ENCODE results near the gene CEP55.

The CEP55 gene

DNA sequence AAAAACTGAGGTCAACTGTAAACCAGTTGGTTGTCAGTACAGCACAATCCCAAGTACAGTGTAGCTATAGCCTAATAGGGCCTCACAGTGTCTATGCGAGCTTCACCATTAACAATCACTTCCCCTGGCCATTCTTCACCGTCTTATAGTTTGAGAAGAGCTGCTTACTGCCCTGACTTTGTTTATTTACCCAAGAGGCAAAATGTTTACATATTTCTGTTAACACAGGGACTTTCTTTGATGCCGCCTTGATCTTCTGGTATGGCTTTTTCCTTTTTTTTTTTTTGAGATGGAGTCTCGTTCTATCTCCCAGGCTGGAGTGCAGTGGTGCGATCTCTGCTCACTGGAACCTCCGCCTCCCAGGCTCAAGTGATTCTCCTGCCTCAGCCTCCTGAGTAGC, 17.5 kb upstream of the CEP55 start:
- ATAC-seq (replicated peaks), result no peak
- no peaks in the 10 kb centered on the region for H3K36me3 Mint-ChIP-seq
- no peak for DNase-seq
- no peaks in the 10 kb centered on the region for H3K9me3 Mint-ChIP-seq
- no peak overlapping the region for H3K4me3 Mint-ChIP-seq
- H3K27ac Mint-ChIP-seq, result peak overlapping the region; percentile 37
- H3K4me1 Mint-ChIP-seq, result peaks cover 13 to 29% of the 10 kb centered on the region in 2 donors
- H3K27me3 Mint-ChIP-seq, result peaks cover 0 to 4% of the 10 kb centered on the region in 2 donors

DNA sequence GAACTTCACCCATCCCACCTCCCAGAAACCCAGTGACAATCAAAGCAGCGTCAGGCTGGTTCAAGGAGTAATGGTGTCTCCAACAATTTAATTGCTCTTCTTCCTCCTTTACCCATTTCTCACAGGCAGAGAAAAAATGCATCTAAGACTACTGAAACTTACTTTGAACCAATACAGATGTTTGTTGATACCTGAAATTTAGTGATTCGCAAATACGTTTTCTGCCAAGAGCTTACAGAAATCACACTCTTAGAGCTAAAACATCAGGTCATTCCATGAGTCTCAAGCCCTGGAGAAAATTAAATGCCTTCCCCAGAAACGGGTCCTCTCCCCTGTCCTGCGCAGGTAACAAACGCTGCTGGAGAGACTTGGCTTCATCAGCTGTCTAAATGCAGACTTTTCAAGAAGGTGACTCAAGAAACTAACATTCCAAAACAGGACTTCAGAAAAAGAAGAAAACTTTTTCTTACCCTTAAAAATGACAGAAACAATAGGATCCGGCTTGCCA, 14.7 kb upstream of the CEP55 start:
- Mint-ChIP-seq H3K27ac (peak overlapping the region; percentile 90), H3K27me3 (peaks cover 0 to 4% of the 10 kb centered on the region in 2 donors), H3K4me1 (peaks cover 13 to 24% of the 10 kb centered on the region in 2 donors), H3K9me3 (no peaks in the 10 kb centered on the region), H3K36me3 (no peaks in the 10 kb centered on the region), H3K4me3 (peak overlapping the region; percentile 84 to 89)
- ATAC-seq (replicated peaks) (no peak), DNase-seq (no peak)

DNA sequence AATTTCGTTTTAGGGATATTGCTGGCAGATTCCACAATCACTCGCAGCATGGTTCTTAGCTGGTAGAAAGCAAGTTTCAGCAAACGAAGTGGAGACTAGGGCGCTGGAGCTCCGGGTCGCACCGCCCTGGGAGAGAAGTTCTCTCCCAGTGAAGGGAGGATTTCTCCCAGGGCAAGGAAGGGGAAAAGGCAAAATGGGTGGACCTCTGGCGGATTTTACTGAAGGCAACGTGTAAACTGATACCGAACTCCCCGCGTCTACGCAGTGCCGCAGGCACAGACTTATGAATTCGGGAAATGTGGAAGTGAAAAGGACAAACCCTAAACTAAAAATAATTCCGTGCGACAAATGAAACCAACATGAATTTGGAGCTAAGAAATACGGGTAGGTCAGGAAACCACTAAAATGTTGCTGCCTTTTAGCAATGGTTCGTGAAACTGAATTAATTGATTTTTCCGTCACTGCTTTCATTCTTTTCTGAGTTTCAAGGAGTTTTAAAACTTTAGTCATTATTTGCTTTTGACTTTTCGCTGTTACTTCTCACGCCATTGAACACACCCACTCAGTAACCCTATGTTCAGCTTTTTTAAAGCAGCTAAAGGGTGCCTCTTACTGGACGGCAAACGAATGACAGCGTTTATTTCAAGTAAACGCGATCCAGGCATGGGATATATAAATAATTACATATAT, 14.1 kb upstream of the CEP55 start, which contains the start of gene MYOF:
Gene MYOF, minus strand, starts transcription at position 190 of the 690 bp plus-strand sequence. Its CDS starts 140 bp downstream, at position 50.
- ATAC-seq (replicated peaks) (peak; percentile 76 to 86), DNase-seq (peak; percentile 38)
- H3K27ac Mint-ChIP-seq, result peak within 1 kb of the TSS; percentile 90
- peaks cover 0 to 4% of the 10 kb centered on the region in 2 donors for H3K27me3 Mint-ChIP-seq
- no peaks in the 10 kb centered on the region for H3K36me3 Mint-ChIP-seq
- H3K9me3 Mint-ChIP-seq, result no peaks in the 10 kb centered on the region
- H3K4me3 Mint-ChIP-seq, result peak within 1 kb of the TSS; percentile 84 to 89
- peaks cover 13 to 24% of the 10 kb centered on the region in 2 donors for H3K4me1 Mint-ChIP-seq

DNA sequence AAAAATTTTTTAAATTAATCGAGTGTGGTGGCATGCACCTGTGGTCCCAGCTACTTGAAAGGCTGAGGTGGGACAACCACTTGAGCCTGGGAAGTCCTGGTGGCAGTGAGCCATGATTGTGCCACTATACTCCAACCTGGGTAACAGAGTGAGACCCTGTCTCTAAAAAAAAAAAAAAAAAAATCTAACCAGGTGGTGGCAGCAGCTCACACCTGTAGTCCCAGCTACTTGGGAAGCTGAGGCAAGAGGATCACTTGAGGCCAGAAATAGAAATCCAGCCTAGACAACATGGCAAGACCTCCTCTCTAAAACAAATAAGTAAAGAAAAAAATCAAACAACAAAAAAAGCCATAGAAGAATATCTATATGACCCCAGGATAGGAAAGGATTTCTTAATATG, 10.7 kb upstream of the CEP55 start:
- DNase-seq (no peak), ATAC-seq (replicated peaks) (no peak)
- no peaks in the 10 kb centered on the region for H3K9me3 Mint-ChIP-seq
- no peaks in the 10 kb centered on the region for H3K36me3 Mint-ChIP-seq
- peaks cover 13 to 23% of the 10 kb centered on the region in 2 donors for H3K4me1 Mint-ChIP-seq
- peaks cover 21 to 23% of the 10 kb centered on the region in 2 donors for H3K27me3 Mint-ChIP-seq
- H3K27ac Mint-ChIP-seq, result no peak overlapping the region
- H3K4me3 Mint-ChIP-seq, result no peak overlapping the region

DNA sequence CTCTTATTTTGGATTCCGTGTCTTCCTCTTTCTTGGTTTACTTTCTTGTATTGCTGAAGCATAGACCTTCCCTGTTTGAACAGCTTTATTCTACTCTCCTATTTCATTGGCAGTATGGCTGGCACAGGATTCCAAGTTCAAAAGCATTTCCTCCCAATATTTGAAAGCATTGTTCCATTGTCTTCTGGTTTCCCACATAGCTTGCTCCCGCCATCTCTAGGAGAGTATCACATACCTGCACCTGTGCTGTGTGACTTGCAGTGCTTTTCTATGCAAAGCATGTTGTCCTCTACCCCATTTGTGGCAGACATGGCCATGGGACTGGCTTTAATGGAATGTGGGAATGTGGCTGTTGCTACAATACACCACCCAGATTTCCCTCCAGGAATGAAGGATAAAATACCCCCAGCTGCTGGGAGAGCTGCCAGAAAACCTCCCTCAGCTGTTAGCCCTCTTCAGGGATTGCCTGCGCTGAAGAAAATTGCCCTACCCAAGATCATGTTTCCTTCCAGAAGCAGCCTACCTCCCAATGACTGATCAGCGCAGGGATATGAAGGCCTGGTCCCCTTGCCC, 7.4 kb upstream of the CEP55 start:
- H3K9me3 Mint-ChIP-seq, result no peaks in the 10 kb centered on the region
- H3K27me3 Mint-ChIP-seq, result peaks cover 21 to 24% of the 10 kb centered on the region in 2 donors
- H3K4me3 Mint-ChIP-seq, result no peak overlapping the region
- no peak for DNase-seq
- no peaks in the 10 kb centered on the region for H3K4me1 Mint-ChIP-seq
- no peak overlapping the region for H3K27ac Mint-ChIP-seq
- H3K36me3 Mint-ChIP-seq, result no peaks in the 10 kb centered on the region
- no peak for ATAC-seq (replicated peaks)

DNA sequence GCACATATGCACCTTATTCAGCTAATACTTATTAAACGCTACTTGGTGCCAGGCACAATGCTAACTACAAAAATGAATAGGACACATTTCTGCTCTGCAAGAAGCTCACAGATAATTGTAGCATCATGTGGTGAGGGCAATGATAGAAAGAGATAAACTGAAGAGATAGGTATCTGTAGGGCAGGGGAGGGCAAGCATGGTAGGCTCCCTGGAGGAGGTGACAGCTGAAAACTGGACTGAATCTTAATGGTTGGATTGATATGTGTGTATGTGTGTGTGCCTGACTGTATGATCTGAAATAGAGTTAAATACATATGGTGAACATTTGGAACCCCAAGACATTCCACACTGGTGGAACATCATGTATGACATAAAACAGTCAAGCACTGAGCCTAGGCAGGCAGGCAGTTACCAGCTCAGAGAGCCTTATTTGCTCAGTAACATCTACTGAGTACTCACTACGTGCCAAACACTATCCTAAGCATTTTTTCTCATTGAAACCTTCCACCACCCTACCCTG, 4.8 kb upstream of the CEP55 start:
- Mint-ChIP-seq H3K4me1 (peaks cover 3 to 7% of the 10 kb centered on the region in 2 donors), H3K4me3 (no peak overlapping the region), H3K27me3 (peaks cover 21 to 31% of the 10 kb centered on the region in 2 donors), H3K36me3 (no peaks in the 10 kb centered on the region), H3K9me3 (no peaks in the 10 kb centered on the region), H3K27ac (no peak overlapping the region)
- ATAC-seq (replicated peaks), result no peak
- no peak for DNase-seq

DNA sequence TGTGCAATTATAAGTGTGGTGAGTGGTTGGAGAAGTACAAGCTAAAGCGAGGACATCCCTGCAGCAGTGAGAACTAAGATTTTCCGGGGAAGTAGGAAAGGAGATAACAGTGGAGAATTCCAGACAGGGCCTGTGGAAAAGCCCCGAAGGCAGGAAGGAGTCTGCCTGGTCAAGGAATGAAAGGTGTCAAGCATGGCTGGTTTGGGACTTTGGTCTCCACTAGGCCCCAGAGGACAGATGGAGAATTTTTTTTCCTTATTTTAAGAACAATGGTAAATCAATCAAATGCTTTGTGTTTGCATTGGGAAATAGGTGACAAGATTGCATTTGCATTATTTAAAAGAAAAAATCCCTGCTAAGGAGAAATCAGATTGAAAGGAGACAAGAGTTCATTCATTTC, 3.2 kb upstream of the CEP55 start:
- Mint-ChIP-seq H3K4me3 (no peak overlapping the region), H3K27me3 (peaks cover 16 to 26% of the 10 kb centered on the region in 2 donors), H3K36me3 (no peaks in the 10 kb centered on the region), H3K4me1 (peaks cover 12 to 17% of the 10 kb centered on the region in 2 donors), H3K27ac (no peak overlapping the region), H3K9me3 (no peaks in the 10 kb centered on the region)
- no peak for ATAC-seq (replicated peaks)
- DNase-seq, result no peak

DNA sequence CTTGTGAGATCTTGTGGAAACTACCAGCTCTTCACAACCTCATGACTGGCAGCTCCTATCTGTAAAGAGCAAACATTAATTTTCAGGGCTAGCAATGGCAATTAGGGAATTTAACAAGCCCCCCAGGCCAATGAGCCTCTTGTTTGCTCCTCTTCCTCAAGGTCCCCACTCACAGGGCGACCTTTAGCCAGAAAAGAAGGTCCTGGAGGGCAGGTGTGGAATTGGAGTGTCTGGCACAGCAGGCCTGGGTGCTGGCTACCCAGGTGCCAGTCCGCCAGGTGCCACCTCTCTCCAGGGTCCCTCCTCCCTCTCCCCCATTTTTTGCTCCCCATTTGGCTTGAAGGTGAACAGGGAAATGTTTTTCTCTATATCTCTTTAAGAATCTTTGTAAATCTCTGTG, 1.9 kb upstream of the CEP55 start:
- Mint-ChIP-seq H3K27me3 (peaks cover 3 to 16% of the 10 kb centered on the region in 2 donors), H3K27ac (no peak overlapping the region), H3K4me1 (peaks cover 12 to 19% of the 10 kb centered on the region in 2 donors), H3K9me3 (no peaks in the 10 kb centered on the region), H3K36me3 (no peaks in the 10 kb centered on the region), H3K4me3 (no peak overlapping the region)
- no peak for DNase-seq
- no peak for ATAC-seq (replicated peaks)

DNA sequence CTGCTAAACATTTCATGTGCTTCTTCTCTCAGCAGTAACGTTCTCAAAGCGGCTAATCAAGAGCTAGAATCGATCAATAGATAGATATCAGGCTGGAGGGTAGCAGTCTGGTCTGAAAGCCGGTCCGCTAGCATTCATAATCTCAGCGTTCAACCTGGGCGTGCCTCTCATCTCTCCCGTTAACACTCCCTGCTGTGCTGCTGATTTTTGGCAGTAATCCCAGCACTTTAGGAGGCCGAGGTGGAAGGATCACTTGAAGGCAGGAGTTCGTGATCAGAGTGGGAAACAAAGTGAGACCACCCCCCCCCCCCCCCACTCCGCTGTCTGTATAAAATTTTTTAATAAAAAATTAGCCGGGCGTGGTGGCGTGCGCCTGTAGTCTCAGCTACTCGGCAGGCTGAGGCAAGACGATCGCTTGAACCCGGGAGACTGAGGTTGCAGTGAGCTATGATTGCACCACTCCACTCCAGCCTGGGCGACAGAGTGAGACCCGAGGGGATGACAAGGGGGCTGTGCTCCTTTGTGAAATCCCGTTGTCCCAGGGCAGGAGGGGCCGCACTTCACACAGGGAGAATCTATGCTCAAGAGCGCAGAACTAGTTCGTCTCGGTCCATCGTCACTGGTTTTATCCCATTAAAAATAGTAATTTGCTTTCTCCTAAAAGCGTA, 624 bp upstream of the CEP55 start:
- no peaks in the 10 kb centered on the region for H3K36me3 Mint-ChIP-seq
- peaks cover 12 to 19% of the 10 kb centered on the region in 2 donors for H3K4me1 Mint-ChIP-seq
- H3K9me3 Mint-ChIP-seq, result no peaks in the 10 kb centered on the region
- H3K27ac Mint-ChIP-seq, result peak overlapping the region; percentile 70
- DNase-seq (no peak), ATAC-seq (replicated peaks) (peak; percentile 26 to 34)
- H3K4me3 Mint-ChIP-seq, result peak overlapping the region; percentile 91 to 93
- peaks cover 0 to 12% of the 10 kb centered on the region in 2 donors for H3K27me3 Mint-ChIP-seq

DNA sequence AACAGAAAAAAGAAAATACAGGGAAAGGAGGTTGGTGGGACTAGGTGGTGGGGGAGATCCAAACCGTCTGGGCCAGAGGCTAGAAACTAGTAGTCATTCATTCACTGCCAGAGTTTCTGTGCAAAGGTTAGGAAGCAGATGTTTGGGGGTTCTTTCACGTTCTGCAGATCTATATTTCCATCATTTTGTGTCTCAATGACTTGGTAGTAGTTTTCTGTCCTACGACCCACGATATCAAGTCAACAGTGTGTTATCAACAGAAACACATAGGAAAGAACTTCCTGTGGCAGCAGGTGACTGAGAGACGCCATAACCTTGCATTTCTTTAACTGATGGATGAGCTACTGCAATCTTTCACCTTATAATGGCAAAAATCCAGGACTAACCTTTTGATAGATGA, 1.8 kb downstream of the CEP55 start:
- ATAC-seq (replicated peaks) (no peak), DNase-seq (no peak)
- Mint-ChIP-seq H3K36me3 (no peaks in the 10 kb centered on the region), H3K4me3 (peak overlapping the region; percentile 22 to 32), H3K9me3 (no peaks in the 10 kb centered on the region), H3K27ac (no peak overlapping the region), H3K27me3 (peaks cover 0 to 8% of the 10 kb centered on the region in 2 donors), H3K4me1 (peaks cover 14 to 19% of the 10 kb centered on the region in 2 donors)

DNA sequence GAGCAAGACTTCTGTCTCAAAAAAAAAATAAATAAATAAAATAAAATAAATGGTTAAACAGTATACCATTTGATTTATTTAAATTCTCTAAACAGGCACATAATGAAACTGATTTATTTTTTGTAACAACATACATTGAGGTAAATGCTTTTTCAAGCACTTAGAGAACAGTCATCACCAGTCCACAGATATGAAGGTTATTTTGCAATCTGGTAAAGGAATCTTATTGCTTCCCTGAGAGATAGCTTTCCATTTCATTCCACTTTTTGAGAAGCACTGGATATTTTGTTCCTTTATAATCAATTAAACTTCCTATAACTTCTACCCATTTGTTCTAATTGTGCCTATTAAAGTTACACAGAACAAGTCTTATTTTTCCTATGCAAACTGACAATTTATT, 5.2 kb downstream of the CEP55 start:
- Mint-ChIP-seq H3K36me3 (no peaks in the 10 kb centered on the region), H3K4me3 (no peak overlapping the region), H3K27me3 (no peaks in the 10 kb centered on the region), H3K9me3 (no peaks in the 10 kb centered on the region), H3K4me1 (peaks cover 11 to 12% of the 10 kb centered on the region in 2 donors), H3K27ac (no peak overlapping the region)
- DNase-seq, result no peak
- no peak for ATAC-seq (replicated peaks)

DNA sequence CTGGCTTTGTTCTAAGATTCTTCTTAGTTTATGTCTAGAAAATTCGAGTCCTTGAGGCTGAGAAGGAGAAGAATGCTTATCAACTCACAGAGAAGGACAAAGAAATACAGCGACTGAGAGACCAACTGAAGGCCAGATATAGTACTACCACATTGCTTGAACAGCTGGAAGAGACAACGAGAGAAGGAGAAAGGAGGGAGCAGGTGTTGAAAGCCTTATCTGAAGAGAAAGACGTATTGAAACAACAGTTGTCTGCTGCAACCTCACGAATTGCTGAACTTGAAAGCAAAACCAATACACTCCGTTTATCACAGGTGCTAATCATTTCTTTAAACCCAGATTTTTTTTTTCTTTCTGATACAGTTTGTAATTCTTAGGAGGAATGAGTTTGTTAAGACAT, 6.7 kb downstream of the CEP55 start:
- Mint-ChIP-seq H3K4me3 (no peak overlapping the region), H3K36me3 (no peaks in the 10 kb centered on the region), H3K27me3 (no peaks in the 10 kb centered on the region), H3K27ac (no peak overlapping the region), H3K9me3 (no peaks in the 10 kb centered on the region), H3K4me1 (peaks cover 3% of the 10 kb centered on the region in 2 donors)
- ATAC-seq (replicated peaks) (no peak), DNase-seq (no peak)

DNA sequence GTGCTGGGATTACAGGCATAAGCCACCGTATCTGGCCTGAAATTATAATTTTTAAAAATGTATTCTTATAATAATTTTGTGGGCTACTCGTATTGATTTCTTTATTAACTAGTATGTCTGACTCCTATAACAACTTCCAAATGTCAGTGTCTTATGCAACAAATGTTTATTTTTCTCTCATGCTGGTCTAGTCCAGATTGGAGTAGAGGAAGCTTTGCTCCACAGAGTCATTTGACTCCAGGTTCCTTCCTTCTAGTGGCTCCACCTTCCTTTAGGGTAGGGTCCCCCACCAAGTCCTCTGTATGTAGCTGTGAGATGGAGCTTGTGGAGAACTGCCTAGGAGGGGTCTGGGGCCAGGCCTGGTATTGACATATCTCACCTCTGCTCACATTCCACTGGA, 8.7 kb downstream of the CEP55 start:
- Mint-ChIP-seq H3K27ac (no peak overlapping the region), H3K9me3 (no peaks in the 10 kb centered on the region), H3K36me3 (no peaks in the 10 kb centered on the region), H3K4me3 (no peak overlapping the region), H3K27me3 (no peaks in the 10 kb centered on the region), H3K4me1 (peaks cover 0 to 2% of the 10 kb centered on the region in 2 donors)
- no peak for DNase-seq
- no peak for ATAC-seq (replicated peaks)

DNA sequence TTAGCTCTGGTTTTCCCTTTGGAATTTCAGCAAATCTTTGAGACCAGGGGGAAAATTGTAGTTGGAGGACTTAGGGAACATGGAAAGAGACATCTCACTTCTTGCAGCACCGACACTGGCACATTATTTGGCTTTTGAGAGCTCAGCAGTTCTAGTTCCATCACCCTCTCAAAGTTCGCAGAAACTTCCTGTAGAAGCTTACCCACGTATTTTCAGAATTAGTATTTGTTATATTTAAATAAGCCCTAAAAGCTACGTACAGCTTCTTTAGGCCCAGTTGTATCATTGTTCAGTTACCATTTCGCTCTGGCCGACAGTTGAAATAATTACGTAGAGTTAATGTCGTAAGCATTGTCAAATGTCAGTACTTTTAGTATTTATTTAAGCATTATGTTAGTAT, 13.4 kb downstream of the CEP55 start:
- no peaks in the 10 kb centered on the region for H3K9me3 Mint-ChIP-seq
- ATAC-seq (replicated peaks) (no peak), DNase-seq (no peak)
- no peak overlapping the region for H3K4me3 Mint-ChIP-seq
- H3K27ac Mint-ChIP-seq, result no peak overlapping the region
- no peaks in the 10 kb centered on the region for H3K4me1 Mint-ChIP-seq
- no peaks in the 10 kb centered on the region for H3K27me3 Mint-ChIP-seq
- no peaks in the 10 kb centered on the region for H3K36me3 Mint-ChIP-seq
